Chondrocyte (in vitro differentiated cells): ENCODE results near the gene APOB. TPM values are rescaled to one million over a fixed set of nuclear protein-coding genes. Genes with fewer than 3 reads are reported as not detected.

Experiments used
- DNase-seq: peaks from one replicate; pipeline ENCODE4 v3.0.0; 2021; ENCODE audit warnings: mixed read lengths, low spot score
- H3K27ac Mint-ChIP-seq: one replicate; pipeline ENCODE4 v1.8.0; 2021; ENCODE audit warnings: mild to moderate bottlenecking, moderate library complexity, mixed read lengths; ENCODE audit not compliant: unreplicated experiment
- H3K27me3 Mint-ChIP-seq: 2 replicates; pipeline ENCODE4 v1.8.0; 2021; ENCODE audit warnings: low read depth, mixed read lengths
- H3K36me3 Mint-ChIP-seq: 2 replicates; pipeline ENCODE4 v1.8.0; 2021; ENCODE audit warnings: low read depth, mixed read lengths
- H3K4me1 Mint-ChIP-seq: 2 replicates; pipeline ENCODE4 v1.8.0; 2021; ENCODE audit warnings: low read depth, mild to moderate bottlenecking, mixed read lengths
- H3K4me3 Mint-ChIP-seq: one replicate; pipeline ENCODE4 v1.8.0; 2021; ENCODE audit warnings: mild to moderate bottlenecking, moderate library complexity, mixed read lengths; ENCODE audit not compliant: unreplicated experiment
- H3K9me3 Mint-ChIP-seq: 2 replicates; pipeline ENCODE4 v1.8.0; 2021; ENCODE audit warnings: low read depth, mixed read lengths
- long read RNA-seq: library from polyadenylated mRNA; stranded (forward); transcript quantifications from one replicate; pipeline ENCODE4 v2.0.0, GENCODE V29; 2021
- total RNA-seq: library from RNA; stranded (reverse); gene quantifications from 3 replicates; pipeline ENCODE4 v1.2.1, GENCODE V29; 2021
- TF ChIP-seq, protein P1 (sequence below): fragments of 200-600 bp; sonication (generic); IDR thresholded peaks from 2 replicates; pipeline ENCODE4 v1.5.0; 2021; ENCODE audit warnings: antibody characterized with exemption, mild to moderate bottlenecking, moderate library complexity

Gene APOB, protein sequence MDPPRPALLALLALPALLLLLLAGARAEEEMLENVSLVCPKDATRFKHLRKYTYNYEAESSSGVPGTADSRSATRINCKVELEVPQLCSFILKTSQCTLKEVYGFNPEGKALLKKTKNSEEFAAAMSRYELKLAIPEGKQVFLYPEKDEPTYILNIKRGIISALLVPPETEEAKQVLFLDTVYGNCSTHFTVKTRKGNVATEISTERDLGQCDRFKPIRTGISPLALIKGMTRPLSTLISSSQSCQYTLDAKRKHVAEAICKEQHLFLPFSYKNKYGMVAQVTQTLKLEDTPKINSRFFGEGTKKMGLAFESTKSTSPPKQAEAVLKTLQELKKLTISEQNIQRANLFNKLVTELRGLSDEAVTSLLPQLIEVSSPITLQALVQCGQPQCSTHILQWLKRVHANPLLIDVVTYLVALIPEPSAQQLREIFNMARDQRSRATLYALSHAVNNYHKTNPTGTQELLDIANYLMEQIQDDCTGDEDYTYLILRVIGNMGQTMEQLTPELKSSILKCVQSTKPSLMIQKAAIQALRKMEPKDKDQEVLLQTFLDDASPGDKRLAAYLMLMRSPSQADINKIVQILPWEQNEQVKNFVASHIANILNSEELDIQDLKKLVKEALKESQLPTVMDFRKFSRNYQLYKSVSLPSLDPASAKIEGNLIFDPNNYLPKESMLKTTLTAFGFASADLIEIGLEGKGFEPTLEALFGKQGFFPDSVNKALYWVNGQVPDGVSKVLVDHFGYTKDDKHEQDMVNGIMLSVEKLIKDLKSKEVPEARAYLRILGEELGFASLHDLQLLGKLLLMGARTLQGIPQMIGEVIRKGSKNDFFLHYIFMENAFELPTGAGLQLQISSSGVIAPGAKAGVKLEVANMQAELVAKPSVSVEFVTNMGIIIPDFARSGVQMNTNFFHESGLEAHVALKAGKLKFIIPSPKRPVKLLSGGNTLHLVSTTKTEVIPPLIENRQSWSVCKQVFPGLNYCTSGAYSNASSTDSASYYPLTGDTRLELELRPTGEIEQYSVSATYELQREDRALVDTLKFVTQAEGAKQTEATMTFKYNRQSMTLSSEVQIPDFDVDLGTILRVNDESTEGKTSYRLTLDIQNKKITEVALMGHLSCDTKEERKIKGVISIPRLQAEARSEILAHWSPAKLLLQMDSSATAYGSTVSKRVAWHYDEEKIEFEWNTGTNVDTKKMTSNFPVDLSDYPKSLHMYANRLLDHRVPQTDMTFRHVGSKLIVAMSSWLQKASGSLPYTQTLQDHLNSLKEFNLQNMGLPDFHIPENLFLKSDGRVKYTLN (N-terminal part only)
- total RNA-seq, result 0.23 to 0.32 TPM (median 0.31 TPM) in 3 replicates
- long read RNA-seq, partial matches to known transcripts, result 1 of 1 reads
- long read RNA-seq, other reads (novel, unspliced or antisense), result 0 of 1 reads

DNA sequence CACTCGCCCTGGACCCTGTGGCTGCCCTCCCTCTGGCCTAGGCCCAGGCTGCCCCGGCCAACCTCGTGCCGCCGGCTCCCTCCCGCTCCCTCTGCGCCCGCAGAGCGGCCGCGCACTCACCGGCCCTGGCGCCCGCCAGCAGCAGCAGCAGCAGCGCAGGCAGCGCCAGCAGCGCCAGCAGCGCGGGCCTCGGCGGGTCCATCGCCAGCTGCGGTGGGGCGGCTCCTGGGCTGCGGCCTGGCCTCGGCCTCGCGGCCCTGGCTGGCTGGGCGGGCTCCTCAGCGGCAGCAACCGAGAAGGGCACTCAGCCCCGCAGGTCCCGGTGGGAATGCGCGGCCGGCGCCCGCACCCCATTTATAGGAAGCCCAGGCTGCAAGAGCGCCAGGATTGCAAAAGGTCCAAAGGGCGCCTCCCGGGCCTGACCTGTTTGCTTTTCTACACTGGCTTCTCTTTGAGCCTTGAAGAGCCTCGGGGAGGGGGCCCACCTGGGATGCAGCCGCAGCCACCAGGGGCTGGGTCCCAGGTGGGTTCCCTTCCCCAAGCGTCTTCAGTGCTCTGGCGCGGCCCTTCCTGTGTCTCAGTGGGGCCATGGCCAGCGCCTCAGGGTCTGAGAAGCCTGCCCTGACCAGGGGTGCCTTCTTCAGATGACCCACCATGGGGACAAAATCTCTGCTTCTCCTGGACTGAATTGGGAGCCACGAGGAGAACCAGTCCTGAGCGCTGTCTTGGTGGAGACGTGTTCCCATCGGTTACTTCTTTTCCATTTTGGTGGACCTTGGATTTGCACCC is at the start of gene APOB:
Gene APOB, minus strand, starts transcription at position 330 of the 789 bp plus-strand sequence. Its CDS starts 128 bp downstream, at position 202.
- DNase-seq, result no peak
- TF ChIP-seq, protein P1, sequence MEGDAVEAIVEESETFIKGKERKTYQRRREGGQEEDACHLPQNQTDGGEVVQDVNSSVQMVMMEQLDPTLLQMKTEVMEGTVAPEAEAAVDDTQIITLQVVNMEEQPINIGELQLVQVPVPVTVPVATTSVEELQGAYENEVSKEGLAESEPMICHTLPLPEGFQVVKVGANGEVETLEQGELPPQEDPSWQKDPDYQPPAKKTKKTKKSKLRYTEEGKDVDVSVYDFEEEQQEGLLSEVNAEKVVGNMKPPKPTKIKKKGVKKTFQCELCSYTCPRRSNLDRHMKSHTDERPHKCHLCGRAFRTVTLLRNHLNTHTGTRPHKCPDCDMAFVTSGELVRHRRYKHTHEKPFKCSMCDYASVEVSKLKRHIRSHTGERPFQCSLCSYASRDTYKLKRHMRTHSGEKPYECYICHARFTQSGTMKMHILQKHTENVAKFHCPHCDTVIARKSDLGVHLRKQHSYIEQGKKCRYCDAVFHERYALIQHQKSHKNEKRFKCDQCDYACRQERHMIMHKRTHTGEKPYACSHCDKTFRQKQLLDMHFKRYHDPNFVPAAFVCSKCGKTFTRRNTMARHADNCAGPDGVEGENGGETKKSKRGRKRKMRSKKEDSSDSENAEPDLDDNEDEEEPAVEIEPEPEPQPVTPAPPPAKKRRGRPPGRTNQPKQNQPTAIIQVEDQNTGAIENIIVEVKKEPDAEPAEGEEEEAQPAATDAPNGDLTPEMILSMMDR, result no peak
- Mint-ChIP-seq H3K4me1 (peaks cover 31% of the 10 kb centered on the region), H3K27me3 (peaks cover 36% of the 10 kb centered on the region), H3K36me3 (no peaks in the 10 kb centered on the region), H3K9me3 (no peaks in the 10 kb centered on the region), H3K4me3 (peak within 1 kb of the TSS; percentile 59), H3K27ac (no peak within 1 kb of the TSS)

DNA sequence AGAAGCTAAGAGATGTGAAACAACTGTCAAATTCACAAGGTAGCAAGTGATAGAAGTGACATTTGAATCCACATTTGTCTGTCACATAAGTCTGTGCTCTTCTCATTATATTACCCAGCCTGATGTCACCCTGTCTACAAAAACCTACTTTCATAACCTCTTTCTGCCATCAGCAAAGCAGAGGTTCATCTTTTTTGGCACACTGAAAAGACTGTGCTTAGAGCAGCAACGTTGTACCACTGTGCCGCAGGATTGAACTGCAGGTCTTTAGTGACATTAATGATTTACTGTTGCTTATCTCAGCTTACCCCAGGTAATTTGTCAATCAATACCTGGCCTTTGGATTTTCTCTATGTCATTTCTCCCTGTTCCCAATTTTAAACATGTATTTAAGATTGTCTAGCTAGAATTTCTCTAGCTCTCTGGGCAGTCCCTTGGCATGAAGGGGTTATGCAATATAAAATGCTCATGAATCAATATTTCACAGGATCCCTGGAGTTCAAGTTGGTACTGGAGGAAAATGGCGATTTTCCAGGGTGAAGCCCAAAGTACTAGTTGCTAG is 48.5 kb upstream of the APOB start:
- Mint-ChIP-seq H3K4me1 (no peaks in the 10 kb centered on the region), H3K36me3 (no peaks in the 10 kb centered on the region), H3K27me3 (peaks cover 44% of the 10 kb centered on the region), H3K27ac (no peak overlapping the region), H3K9me3 (no peaks in the 10 kb centered on the region), H3K4me3 (no peak overlapping the region)
- no peak for DNase-seq
- TF ChIP-seq, protein P1, result no peak

DNA sequence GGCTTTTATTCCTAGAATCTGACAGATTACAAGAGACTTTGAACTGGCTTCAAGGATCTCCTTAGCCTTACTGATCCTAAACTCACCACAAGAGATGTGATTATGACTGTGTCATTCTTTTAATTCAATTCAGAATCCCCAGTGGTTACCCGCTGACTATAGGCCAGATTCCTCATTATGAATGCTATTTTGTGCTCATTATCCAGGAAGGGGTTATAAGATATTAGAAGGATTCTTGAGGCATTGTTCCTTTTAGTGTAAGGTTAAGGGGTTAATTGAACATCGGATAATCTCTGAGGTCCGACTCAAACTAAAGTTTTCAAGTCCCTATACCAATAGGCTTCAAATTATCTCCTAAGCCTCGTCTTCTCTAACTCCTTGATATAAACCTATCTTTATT is 40.5 kb upstream of the APOB start:
- Mint-ChIP-seq H3K27me3 (peaks cover 37% of the 10 kb centered on the region), H3K27ac (no peak overlapping the region), H3K36me3 (no peaks in the 10 kb centered on the region), H3K9me3 (peaks cover 9% of the 10 kb centered on the region), H3K4me3 (no peak overlapping the region), H3K4me1 (no peaks in the 10 kb centered on the region)
- DNase-seq, result no peak
- TF ChIP-seq, protein P1, result no peak

DNA sequence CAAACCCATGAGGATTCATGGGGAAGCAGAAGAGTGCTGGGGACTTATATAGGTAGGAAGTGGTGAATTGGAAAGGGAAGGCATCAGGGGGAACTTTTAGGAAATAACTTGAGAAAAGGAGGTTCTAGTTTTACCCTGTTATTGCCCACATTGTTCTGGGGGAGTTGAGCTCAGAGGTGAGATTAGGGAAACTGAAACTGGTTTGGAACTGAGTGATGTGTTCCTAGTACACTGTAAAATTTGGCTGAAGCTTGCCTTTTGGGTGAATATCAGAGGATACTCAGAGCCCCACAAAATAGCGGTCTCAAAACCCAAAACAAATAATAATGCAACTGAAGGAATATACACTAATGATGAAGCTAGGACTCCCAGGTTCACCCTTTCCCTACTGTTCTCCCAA is 39.6 kb upstream of the APOB start:
- H3K36me3 Mint-ChIP-seq, result no peaks in the 10 kb centered on the region
- peaks cover 30% of the 10 kb centered on the region for H3K27me3 Mint-ChIP-seq
- TF ChIP-seq, protein P1, result no peak
- no peak for DNase-seq
- no peak overlapping the region for H3K4me3 Mint-ChIP-seq
- H3K9me3 Mint-ChIP-seq, result peaks cover 13% of the 10 kb centered on the region
- no peaks in the 10 kb centered on the region for H3K4me1 Mint-ChIP-seq
- H3K27ac Mint-ChIP-seq, result no peak overlapping the region
